Type B pancreatic cell (in vitro differentiated cells): ENCODE data around the gene IGFBP4. TPM values are rescaled to one million over a fixed set of nuclear protein-coding genes. Genes with fewer than 3 reads are reported as not detected.

Source experiments
- DNase-seq: peaks from one replicate; pipeline ENCODE4 v3.0.0; 2021; ENCODE audit warnings: mixed read lengths; ENCODE audit not compliant: unreplicated experiment; ENCODE audit errors: extremely low spot score
- H3K27ac Mint-ChIP-seq: 2 replicates; pipeline ENCODE4 v1.8.0; 2021; ENCODE audit warnings: mild to moderate bottlenecking, mixed read lengths
- H3K27me3 Mint-ChIP-seq: 2 replicates; pipeline ENCODE4 v1.8.0; 2021; ENCODE audit warnings: mixed read lengths
- H3K36me3 Mint-ChIP-seq: 2 replicates; pipeline ENCODE4 v1.8.0; 2021; ENCODE audit warnings: mixed read lengths
- H3K4me1 Mint-ChIP-seq: one replicate; pipeline ENCODE4 v1.8.0; 2021; ENCODE audit warnings: mixed read lengths; ENCODE audit not compliant: unreplicated experiment
- H3K4me3 Mint-ChIP-seq: 2 replicates; pipeline ENCODE4 v1.8.0; 2021; ENCODE audit warnings: mild to moderate bottlenecking, mixed read lengths
- H3K9me3 Mint-ChIP-seq: 2 replicates; pipeline ENCODE4 v1.8.0; 2021; ENCODE audit warnings: mixed read lengths
- CTCF ChIP-seq: fragments of 200-600 bp; sonication (generic); conservative IDR thresholded peaks from 2 replicates; pipeline ENCODE4 v1.5.0; 2021; ENCODE audit warnings: antibody characterized with exemption, mild to moderate bottlenecking
- total RNA-seq: library from RNA; stranded (reverse); gene quantifications from 2 replicates; pipeline ENCODE4 v1.2.1, GENCODE V29; 2021; ENCODE audit warnings: low replicate concordance

IGFBP4 gene
- total RNA-seq, 1 donor from 2014 or later, result 78.2 TPM

- no peak for TF ChIP-seq CTCF
- Mint-ChIP-seq H3K27ac (no peak overlapping the region), H3K27me3 (no peaks in the 10 kb centered on the region), H3K4me1 (peaks cover 10% of the 10 kb centered on the region), H3K9me3 (no peaks in the 10 kb centered on the region), H3K36me3 (no peaks in the 10 kb centered on the region), H3K4me3 (no peak overlapping the region)
- DNase-seq, result no peak
These were observed 35.2 kb downstream of the IGFBP4 start for GRCh38 chr17:40478486-40478885.

GRCh38 chr17:40479754-40480480 is 36.7 kb downstream of the IGFBP4 start:
- no peaks in the 10 kb centered on the region for H3K36me3 Mint-ChIP-seq
- DNase-seq, result no peak
- no peaks in the 10 kb centered on the region for H3K27me3 Mint-ChIP-seq
- H3K4me3 Mint-ChIP-seq, result no peak overlapping the region
- H3K9me3 Mint-ChIP-seq, result no peaks in the 10 kb centered on the region
- peaks cover 11% of the 10 kb centered on the region for H3K4me1 Mint-ChIP-seq
- H3K27ac Mint-ChIP-seq, result no peak overlapping the region
- no peak for TF ChIP-seq CTCF

- peaks cover 12% of the 10 kb centered on the region for H3K4me1 Mint-ChIP-seq
- H3K9me3 Mint-ChIP-seq, result no peaks in the 10 kb centered on the region
- no peak for TF ChIP-seq CTCF
- H3K36me3 Mint-ChIP-seq, result no peaks in the 10 kb centered on the region
- peak overlapping the region; percentile 39 for H3K27ac Mint-ChIP-seq
- DNase-seq, result no peak
- no peak overlapping the region for H3K4me3 Mint-ChIP-seq
- no peaks in the 10 kb centered on the region for H3K27me3 Mint-ChIP-seq
These were observed 37.3 kb downstream of the IGFBP4 start for GRCh38 chr17:40480501-40481003.

- TF ChIP-seq CTCF, result no peak
- Mint-ChIP-seq H3K4me1 (peaks cover 17% of the 10 kb centered on the region), H3K4me3 (peak overlapping the region; percentile 32), H3K27ac (peak overlapping the region; percentile 39), H3K27me3 (peaks cover 1% of the 10 kb centered on the region), H3K9me3 (no peaks in the 10 kb centered on the region), H3K36me3 (no peaks in the 10 kb centered on the region)
- DNase-seq, result no peak
These were observed 37.9 kb downstream of the IGFBP4 start for GRCh38 chr17:40481106-40481505.

- DNase-seq, result no peak
- H3K4me1 Mint-ChIP-seq, result peaks cover 26% of the 10 kb centered on the region
- no peak for TF ChIP-seq CTCF
These were observed 39.5 kb downstream of the IGFBP4 start for GRCh38 chr17:40482722-40483121.

More at GRCh38 chr17:40482722-40483121, 39.5 kb downstream of the IGFBP4 start:
- peaks cover 3% of the 10 kb centered on the region for H3K27me3 Mint-ChIP-seq
- H3K4me3 Mint-ChIP-seq, result no peak overlapping the region
- no peaks in the 10 kb centered on the region for H3K36me3 Mint-ChIP-seq
- H3K27ac Mint-ChIP-seq, result no peak overlapping the region
- H3K9me3 Mint-ChIP-seq, result no peaks in the 10 kb centered on the region
